ENCODE results near the gene HIF1A.
"Not testable (repeated sequence)": the region's sequence is repeated elsewhere in the genome, so short reads cannot be mapped to it uniquely, and the experiment has no call there.

Gene HIF1A

GRCh38 chr14:61694830-61695694, at the start of gene HIF1A:
Gene HIF1A (plus strand): TSS chr14:61695513. CDS start chr14:61695805, 292 bp downstream.
- peak; percentile 99 for DNase-seq

DNA sequence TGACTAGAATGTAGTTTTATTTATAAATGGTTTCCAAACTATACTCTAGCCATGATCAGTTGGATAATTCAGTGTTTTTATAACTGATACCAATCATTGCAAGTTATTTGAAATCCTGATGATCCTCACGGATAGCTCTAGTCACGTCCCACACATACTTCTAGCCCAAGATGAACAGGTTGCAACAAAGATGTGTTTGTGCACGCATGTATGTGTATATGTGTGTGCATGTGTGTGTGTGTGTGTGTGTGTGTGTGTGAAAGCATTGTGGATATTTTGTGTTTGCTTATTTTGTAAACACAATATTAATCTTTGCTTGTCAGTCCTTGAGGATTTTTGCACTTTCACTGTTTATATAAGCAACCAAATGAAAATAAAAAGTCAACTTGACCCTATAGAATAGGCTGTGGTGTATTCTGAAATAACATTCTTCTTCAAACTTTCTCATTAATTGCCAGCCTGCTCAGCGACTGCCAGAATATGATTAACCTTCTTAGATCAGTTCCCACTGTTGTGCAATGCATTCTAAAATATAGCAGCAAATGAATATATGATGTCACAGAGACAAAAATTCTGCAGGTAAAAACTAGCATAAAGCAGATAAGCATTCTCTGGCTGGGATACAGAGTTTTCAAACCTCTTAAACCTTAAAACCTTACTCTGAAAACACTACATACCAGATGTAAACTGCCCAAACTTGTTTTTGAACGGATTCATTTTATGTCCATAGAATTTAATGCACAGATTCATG, 48.8 kb upstream of the HIF1A start:
- DNase-seq: no peak

- DNase-seq: no peak
Measured at GRCh38 chr14:61647704-61648103, 47.6 kb upstream of the HIF1A start.

DNA sequence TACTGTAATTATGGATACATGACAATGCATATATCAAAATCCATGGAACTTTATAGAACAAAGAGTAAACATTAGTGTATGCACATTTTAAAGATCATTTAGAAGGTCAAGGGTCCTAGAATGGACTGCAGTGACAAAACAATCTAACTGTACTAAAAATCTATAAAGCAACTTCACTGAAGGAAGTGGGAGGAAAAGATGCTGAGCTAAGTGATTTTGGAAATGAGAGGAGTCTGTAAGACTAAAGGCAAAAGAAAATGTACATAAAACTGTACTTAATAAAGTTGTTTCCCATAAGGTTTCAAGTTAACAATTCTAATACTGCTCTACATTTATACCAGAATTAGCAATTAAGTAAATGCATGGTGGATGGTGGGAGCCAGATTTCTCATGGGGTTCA, 46.9 kb upstream of the HIF1A start:
- no peak for DNase-seq

- no peak for DNase-seq
Measured at GRCh38 chr14:61649283-61649682, 46.0 kb upstream of the HIF1A start.

GRCh38 chr14:61651355-61651754, 44.0 kb upstream of the HIF1A start:
- DNase-seq: no peak

- DNase-seq: no peak
Measured at GRCh38 chr14:61652526-61653262, 42.6 kb upstream of the HIF1A start.

DNA sequence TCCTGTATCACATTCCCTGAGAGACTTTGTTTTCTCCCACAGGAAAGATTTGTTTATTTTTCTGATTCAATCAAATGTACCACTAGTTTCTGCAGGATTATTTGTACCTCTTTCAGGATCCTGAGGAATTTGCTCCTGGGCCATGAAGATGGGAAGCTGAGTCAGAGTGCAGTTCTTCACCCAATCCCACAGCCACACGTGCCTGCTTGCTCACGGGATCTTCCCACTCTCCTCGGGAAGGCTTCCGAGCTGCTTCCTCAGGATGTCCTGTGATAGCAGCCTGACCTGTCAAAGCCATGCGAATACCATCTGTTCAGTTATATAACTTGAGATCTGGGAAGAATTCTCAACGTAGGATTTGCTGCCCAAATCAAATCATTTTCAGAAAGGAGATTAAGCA, 41.8 kb upstream of the HIF1A start:
- DNase-seq: no peak

- DNase-seq: no peak
Measured at GRCh38 chr14:61654026-61654425, 41.3 kb upstream of the HIF1A start.

GRCh38 chr14:61655777-61656176, 39.5 kb upstream of the HIF1A start:
- no peak for DNase-seq

GRCh38 chr14:61656341-61656740, 39.0 kb upstream of the HIF1A start:
- peak; percentile 21 for DNase-seq

- not testable (repeated sequence) for DNase-seq
Measured at GRCh38 chr14:61658111-61658510, 37.2 kb upstream of the HIF1A start.

DNA sequence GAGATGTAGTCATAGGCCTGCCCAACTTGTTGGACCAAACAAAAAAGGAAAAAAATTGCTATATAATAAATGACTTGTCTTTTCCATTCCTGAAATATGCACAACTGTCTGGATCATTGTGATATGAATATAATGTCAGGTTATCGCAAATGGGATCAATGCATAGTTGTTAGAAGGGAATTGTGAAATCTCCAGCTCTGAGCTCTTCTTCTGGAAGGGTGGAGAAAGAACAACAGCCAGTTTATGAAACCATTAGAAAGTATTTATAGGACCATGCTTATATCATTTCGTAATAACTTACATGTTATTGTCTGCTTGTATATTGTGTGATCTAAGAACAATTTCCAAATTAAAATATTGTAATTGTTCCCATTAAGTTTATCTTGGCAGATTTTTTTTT, 35.7 kb upstream of the HIF1A start:
- no peak for DNase-seq

DNA sequence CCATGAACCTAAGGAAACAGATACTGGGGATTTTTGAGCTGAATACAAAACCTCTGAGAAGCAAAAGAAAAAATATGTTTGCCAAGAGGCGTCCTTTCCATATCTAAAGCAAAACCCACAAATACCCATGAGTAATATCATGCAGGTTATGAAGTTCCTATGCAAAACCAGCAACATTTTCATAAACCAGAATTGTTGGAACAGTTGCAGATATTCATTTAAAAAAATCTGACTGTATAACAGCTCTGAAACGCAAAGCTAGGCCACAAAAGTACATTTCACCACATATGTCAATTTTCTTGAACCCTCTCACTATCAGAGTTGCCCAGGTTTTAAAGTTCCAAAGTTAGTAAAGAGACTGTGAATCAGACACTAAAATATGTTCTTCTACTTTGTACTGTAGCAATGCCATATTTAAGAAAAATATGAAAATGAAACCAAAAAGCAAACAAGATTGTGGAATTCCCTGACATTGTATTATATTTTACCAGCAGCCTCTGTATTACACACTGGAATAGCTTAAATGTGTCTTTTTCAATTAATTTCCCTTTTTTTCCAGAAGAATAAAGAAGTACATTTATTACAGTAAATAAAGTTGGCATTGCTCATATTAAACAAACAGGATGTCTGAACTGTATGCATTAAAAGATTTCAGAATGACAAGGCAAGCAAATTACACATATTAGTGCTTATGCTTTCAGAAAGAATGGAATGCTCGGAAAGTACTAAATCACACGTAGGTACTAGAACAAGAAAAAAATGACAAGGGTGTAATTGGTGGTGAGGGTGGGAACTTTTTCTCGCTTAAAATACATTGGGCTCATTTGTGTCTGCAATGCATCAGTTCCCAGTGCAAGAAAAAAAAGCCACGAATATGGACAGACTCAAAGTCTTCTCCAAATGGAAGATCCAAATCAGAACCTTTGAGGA, 33.6 kb upstream of the HIF1A start:
- DNase-seq: peak; percentile 81

DNA sequence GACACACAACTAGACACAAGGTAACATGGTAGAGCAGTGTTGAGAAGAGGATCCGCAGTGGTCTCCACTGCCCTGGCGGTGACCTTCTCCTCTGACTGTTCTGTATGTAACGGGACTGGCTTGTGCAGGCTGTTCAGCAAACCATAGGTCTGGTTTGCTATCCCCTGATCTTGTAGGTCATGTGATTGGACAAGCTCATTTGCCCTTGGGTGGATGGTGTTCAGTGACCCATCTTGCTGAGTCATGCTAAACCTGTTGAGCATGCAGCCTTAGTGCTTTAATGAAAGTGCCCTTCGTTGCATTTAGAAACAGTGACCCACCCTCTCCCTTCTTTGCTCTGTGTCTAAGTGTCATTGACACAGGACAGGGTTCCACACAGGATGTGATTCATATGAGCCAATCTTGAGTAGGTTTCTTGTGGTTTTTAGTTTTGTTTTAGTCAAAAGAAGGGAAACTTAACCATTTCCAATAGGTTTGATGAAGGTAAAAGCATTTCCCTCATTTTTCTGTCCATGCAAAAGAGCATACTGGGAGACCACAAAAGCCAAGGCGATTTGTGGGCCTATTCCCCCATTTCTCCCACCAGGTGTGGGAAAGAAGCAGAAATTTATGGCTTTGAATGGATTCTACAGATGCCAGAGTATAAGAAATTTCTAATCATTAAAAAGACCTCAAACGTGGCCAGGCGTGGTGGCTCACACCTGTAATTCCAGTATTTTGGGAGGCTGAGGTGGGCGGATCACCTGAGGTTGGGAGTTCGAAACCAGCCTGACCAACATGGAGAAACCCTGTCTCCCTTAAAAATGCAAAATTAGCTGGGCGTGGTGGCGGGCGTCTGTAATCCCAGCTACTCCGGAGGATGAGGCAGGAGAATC, 32.6 kb upstream of the HIF1A start:
- peak; percentile 96 for DNase-seq

DNA sequence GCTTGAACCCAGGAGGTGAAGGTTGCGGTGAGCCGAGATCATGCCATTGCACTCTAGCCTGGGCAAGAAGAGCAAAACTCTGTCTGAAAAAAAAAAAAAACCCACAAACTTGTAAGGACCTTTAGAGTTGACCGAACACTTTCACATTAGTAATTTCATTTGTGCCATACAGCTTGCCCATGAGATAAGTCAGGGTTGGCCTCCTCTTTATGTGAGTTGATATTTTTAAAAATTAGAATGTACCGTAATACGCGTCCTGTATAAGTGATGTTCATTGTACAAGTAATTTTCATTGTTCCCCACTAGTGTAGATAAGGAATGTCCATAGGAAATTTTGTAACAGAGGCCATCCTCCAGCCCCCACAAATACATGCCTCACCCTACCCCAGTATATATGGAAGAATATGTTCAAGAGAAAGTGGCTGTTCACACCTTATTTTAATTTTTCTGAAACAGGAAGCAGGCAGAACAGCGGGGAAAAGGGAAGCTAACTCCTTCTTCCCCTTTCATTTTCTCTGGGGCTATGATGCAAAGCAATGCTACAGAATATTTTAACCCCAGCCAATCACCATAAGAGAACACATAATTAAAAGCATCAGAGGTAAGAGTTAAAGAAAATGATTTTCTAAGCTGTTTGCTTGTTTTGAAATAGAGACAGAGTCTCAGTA, 31.9 kb upstream of the HIF1A start:
- peak; percentile 42 for DNase-seq

DNA sequence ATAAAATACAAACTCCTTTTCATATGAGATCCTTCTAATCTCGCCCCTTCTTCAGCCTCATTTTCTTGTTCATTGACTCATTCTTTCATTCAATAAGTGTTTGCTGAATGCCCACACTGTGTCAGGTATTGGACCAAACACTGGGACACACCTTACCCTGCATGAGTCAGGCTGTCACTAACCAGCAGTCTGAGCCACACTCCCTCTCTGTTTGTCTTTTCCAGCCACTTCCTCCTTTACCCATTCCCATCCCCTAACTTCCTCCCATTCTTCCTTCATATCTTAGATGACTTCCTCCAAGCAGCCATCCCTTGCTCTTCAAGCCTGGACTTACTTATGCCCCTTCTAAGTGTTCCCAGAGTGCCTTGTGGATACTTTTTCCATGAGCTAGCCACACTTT, 27.0 kb upstream of the HIF1A start:
- no peak for DNase-seq

DNA sequence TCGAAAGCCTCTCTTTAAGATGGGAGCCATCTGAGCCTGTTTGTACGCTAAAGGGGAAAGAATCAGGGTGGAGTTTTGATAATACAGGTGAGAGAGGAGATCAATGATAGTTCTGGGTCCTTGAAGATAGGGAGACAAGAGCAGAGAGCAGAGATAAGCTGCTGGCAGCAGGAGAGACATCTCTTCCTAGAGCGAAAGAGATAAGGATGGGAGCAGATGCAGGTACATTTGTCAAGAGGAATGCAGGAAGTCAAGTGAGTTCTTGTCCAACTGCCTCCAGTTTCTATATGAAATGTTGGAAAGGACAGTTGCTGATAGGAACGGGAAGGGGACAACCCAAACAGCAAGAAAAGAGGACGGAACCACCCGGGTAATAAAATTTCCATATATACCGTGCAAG, 24.7 kb upstream of the HIF1A start:
- no peak for DNase-seq

GRCh38 chr14:61671082-61671481, 24.2 kb upstream of the HIF1A start:
- DNase-seq: peak; percentile 73

DNA sequence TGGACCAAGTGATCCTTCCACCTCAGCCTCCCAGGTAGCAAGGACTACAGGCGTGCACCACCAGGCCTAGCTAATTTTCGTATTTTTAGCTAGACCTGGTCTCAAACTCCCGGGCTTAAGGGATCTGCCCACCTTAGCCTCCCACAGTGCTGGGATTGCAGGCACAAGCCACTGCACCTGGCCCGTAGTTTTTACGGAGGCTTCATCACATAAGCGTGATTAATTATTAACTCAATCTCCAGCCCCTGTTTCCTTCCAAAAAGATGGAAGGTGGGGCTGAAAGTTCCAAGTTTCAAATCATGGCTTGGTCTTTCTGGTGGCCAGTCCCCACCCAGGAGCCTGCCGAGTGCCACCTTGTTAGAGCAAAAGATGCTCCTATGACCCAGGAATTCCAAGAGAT, 22.5 kb upstream of the HIF1A start:
- no peak for DNase-seq

GRCh38 chr14:61673305-61673704, 22.0 kb upstream of the HIF1A start:
- DNase-seq: no peak
